ENCODE data around the gene PI4KB. TPM values are rescaled to one million over a fixed set of nuclear protein-coding genes. Genes with fewer than 3 reads are reported as not detected.

The PI4KB gene
- total RNA-seq, 1 donor from 2014 or later, result 26.3 TPM

DNA sequence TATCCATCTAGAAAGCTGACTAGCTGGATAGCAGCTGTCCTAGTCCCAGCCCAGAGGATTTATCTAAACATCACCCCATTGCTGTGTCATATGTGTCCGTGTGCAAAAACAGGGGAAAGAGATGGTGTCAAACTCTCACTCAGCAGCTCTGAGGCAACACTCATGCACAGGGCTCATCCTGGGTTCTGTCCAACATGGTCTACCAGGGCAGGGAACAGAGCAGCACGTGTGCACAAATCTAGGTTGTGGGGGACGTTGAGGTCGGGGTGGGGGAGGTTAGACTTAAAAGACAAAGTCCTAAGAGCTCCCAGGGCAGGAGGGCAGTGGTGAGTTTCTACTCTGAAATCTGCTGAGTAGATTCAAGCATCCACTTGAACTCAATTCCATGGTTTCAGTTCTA lies 16.2 kb downstream of the PI4KB start:
- TF ChIP-seq, protein P1, sequence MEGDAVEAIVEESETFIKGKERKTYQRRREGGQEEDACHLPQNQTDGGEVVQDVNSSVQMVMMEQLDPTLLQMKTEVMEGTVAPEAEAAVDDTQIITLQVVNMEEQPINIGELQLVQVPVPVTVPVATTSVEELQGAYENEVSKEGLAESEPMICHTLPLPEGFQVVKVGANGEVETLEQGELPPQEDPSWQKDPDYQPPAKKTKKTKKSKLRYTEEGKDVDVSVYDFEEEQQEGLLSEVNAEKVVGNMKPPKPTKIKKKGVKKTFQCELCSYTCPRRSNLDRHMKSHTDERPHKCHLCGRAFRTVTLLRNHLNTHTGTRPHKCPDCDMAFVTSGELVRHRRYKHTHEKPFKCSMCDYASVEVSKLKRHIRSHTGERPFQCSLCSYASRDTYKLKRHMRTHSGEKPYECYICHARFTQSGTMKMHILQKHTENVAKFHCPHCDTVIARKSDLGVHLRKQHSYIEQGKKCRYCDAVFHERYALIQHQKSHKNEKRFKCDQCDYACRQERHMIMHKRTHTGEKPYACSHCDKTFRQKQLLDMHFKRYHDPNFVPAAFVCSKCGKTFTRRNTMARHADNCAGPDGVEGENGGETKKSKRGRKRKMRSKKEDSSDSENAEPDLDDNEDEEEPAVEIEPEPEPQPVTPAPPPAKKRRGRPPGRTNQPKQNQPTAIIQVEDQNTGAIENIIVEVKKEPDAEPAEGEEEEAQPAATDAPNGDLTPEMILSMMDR (conservative IDR thresholded peaks at IDR 0.05; ENCODE audit: low read depth, low read length), result no peak
- no peak overlapping the region for H3K4me3 ChIP-seq (ENCODE audit: low read depth, low read length)
- no peak for DNase-seq (ENCODE audit: low read depth)

DNA sequence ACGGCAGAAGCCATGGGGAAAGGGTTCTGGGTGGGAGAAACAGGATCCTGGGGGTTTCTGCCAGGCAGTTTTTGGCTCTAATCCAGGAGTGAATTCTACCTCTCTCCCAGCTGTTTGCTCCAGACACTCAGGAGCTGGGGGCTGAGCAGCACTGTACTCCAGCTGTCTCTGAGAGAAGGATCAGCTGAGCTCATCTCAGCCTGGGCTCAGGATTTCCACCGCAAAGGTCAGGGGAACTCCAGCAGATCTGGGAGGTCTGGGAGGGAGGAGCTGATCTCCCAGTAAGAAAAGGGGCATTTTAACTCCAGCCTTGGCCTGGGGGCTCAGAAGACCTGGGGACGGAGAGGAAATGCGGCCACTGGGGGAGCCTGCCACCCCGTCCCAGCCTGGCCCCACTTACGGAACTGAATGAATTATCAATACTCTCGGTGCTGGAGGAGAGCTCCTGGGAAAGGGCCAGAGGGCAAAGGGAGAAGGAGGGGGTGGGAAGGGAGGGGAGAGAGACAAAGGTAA lies 17.3 kb downstream of the PI4KB start:
- DNase-seq (ENCODE audit: low read depth), result no peak
- TF ChIP-seq, protein P1 (conservative IDR thresholded peaks at IDR 0.05; ENCODE audit: low read depth, low read length), result no peak
- no peak overlapping the region for H3K4me3 ChIP-seq (ENCODE audit: low read depth, low read length)

DNA sequence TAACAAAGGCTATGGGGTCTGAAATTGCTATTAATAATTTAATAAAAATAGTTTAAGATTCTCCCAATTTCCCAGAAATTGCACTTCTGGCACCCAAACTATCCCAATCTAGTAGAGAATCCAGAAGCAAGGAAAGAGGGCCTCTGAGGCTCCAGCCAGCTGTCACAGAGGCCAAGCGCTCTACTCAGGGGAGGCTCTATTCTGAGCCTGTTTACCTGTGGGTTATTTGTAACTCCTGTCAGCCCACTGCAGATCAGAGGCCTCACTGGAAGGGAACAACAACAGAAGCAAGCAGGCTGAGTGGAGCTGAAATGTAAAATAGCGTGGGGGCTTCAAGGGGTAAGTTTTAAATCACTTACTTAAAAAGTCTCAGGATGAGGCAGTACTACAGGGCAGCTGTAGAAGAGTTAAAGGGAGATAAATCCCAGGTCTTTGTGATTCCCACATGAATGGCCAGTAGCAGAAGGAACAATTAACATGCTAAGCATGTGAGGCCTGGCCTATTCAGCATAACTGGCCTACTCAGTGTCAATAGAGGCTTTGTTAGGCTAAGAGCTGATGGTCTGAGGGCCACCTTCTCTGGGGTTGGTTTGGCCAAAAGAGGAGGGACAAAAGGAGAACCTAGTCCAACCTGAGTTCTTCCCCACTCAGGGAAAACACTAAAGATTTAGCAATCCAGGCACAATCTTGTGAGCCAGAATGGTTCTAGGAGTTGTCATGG lies 32.3 kb downstream of the PI4KB start:
- no peak for DNase-seq (ENCODE audit: low read depth)
- TF ChIP-seq, protein P1 (conservative IDR thresholded peaks at IDR 0.05; ENCODE audit: low read depth, low read length), result no peak

DNA sequence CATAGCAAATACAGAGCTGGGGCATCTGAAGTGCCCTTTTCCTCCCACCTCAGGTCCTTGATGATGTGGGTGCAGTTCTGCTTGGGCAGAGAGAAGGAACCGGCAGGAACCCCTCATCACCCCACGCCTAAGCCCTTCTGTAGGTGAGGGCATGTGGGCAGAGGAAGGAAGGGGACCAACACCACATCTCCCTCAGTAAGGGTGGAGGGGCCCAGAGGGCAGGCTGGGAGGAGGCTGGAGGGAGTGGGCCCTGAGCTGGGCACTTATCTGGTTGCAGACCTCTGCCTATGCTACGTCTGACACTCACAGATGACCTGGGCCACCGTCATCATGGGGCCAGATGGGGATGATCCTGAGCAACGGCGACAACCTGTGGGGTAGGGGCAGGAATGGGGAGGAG lies 34.1 kb downstream of the PI4KB start:
- no peak for DNase-seq (ENCODE audit: low read depth)
- no peak overlapping the region for H3K4me3 ChIP-seq (ENCODE audit: low read depth, low read length)
- TF ChIP-seq, protein P1 (conservative IDR thresholded peaks at IDR 0.05; ENCODE audit: low read depth, low read length), result no peak

More for the DNA sequence above, 32.3 kb downstream of the PI4KB start:
- no peak overlapping the region for H3K4me3 ChIP-seq (ENCODE audit: low read depth, low read length)

DNA sequence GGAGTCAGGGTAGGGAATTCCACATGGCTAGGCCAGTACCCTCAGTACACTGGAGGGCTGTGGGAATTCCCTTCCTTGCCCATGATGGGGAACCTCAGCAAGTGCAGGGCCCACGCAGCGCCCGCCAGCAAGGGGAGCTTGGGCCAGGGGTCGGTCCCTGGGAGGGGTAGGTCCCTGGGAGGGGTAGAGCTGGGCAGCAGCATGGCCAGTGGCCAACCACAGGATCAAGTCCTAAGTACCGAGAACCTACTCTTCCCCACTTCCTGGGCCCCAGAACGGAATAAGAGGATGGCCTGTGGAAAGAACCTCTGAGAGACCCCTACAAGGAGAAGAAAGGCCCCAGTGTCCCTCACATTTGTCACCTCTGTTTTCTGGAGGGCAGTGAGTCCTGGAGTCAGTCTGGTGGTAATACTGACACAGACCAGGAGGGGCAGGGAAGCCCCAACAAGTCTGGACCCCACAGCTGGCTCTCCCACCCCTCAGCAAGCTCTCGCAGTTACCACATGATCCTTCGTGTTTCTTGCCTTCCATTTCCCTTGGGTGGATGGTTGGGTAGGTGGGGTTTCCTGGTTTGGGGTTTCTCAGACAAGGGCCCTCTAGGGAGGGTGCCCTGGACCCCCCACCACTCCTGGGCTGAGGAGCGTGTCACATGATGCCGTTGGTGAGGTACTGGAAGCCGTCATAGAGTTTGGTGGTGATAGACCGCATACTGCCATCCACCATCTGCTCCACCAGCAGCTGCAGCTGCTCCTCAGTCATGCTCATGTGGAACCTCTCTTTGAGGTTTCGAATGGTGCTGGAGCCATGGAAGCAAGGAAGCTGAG lies 34.8 kb downstream of the PI4KB start:
- no peak overlapping the region for H3K4me3 ChIP-seq (ENCODE audit: low read depth, low read length)
- TF ChIP-seq, protein P1 (conservative IDR thresholded peaks at IDR 0.05; ENCODE audit: low read depth, low read length), result no peak
- no peak for DNase-seq (ENCODE audit: low read depth)

DNA sequence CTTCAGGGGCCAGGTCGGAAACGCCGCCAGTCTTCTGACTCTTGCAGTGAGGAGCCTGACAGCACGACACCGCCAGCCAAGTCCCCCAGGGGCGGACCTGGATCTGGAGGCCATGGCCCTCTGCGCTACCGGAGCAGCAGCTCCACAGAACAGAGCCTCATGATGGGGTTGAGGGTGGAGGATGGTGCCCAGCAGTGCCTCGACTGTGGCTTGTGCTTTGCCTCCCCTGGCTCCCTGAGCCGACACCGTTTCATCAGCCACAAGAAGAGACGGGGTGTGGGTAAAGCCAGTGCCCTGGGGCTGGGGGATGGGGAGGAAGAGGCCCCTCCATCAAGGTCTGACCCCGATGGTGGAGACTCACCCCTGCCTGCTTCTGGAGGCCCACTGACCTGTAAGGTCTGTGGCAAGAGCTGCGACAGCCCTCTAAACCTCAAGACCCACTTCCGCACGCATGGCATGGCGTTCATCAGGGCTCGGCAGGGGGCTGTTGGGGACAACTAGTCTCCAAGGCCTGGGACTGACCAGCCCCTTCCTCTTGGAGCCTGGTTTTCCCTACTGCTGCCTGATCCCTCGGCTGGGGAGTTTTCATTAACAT lies 36.4 kb downstream of the PI4KB start:
- TF ChIP-seq, protein P1 (conservative IDR thresholded peaks at IDR 0.05; ENCODE audit: low read depth, low read length), result no peak
- H3K4me3 ChIP-seq (ENCODE audit: low read depth, low read length), result no peak overlapping the region
- no peak for DNase-seq (ENCODE audit: low read depth)

All from epithelial cell of proximal tubule (primary cell).